Measurements from ENCODE around the gene NEDD9.
A peak's percentile ranks its signal among the peaks of the same experiment; 100 is the strongest.

NEDD9 gene

GRCh38 chr6:11219400-11219834 lies 13.1 kb downstream of the NEDD9 start:
- DNase-seq (ENCODE audit: insufficient read length, low spot score) (no peak), FAIRE-seq (no peak)

DNA sequence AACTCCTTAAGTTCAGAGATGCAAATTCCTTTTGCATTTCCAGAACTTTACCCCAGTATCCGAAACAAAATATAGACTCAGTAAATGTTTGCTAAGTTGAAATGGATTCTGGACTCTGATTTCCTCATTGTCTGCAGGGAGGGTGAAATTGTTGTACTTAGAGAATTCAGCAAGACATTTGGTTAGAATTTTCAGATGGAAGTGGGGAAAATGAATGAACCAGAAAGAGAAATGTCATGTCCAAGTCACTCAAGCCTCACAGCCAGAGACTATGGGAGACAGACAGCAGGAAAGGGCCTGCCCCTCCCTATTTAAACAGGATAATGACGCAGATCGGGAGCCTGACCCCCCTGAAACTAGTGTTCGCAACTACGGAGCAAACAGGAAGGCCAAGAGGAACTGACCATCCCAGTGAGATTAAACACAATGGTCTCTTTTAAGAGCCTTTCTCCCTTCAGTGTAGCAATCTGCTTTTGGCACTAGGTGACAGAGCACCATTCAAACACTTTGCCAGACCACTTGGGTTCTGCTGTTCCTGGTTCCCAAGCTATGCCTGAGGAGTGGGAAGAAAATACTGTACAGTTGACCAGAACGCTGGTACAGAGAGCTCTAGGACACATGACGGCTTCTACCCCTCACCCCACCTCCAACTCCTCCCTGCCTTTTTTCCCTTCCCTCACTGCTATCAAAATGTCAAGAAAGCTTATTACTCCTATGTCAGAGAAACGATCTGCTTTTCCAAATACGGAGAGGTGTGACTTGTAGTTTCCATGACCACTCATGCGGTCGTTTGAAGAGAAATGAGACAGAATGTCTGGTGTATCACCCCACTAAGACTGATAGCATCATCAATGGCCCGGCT lies 13.7 kb downstream of the NEDD9 start:
- DNase-seq (ENCODE audit: insufficient read length, low spot score), result no peak
- no peak for FAIRE-seq

DNA sequence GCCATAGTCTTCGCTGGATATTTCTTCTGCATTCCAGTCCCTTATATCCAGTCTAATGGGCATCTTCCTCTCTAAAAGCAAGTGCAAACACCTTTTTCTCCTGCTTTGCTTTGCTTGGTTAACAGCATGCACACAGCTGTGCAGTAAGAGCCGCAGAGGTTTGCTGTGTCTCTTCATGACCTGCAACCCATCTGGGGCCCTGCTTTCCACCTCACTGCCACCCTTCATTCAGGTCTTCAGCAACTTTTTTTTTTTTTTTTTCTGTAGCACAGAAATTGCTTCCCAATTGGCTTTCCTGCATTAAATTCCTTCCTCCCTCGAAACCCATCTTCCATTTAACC lies 14.4 kb downstream of the NEDD9 start:
- DNase-seq (ENCODE audit: insufficient read length, low spot score), result no peak
- no peak for FAIRE-seq

DNA sequence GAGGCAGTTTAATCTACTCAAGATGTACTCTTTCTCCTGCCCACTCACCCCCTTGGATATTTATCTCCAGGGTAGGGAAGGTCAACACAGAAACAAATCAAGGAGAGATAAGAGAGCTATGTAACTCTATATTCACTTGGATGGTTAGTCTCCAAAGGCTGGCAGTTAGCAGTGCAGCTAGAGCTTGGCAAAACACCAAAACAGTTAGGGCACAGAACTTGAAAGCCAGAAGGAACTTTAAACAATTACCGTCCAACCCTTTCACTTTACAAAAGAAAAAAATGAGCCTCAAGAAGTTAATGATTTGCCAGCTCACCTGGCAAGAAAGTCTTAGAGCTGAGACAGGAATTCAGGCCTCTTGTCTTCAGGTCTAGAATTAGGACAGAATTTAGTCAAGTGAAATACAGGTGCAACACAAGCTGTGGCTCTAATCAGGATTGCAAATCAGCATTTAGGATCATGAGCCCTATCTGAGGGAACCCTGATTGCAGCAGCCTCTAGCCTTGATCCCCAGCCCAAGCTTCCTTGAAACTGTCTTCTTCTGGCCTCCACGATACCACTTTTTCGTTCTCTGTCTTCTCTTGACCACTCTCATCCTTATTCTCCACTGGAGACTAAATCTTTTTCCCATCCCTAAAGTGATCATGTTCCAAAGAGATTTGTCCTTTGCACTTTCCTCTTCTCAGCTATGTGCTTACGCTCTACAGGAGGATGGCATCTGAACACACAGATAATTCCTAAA lies 14.9 kb downstream of the NEDD9 start:
- FAIRE-seq (peak; percentile 91), DNase-seq (ENCODE audit: insufficient read length, low spot score) (peak; percentile 40)

- FAIRE-seq (no peak), DNase-seq (ENCODE audit: insufficient read length, low spot score) (no peak)
Observed at GRCh38 chr6:11215773-11216172, 16.7 kb downstream of the NEDD9 start.

DNA sequence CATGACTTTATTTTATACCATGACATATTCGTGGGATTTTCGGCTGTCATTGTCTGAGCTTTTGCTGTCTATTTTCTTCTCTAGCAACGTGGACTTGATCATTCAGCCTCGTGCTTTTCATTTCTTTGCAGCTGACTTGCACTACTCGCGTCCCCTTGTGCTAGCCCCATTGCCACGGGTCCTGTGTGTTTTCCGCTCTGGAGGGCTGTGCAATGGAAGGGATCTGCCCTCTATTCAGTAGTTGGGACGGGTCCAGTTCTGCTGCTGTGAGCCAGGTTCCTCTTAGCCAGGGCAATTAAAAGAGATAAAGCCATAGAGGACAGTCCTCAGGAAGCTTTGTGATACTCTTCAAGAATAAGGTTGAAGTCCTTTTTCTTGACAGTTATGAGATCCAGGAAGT lies 17.6 kb downstream of the NEDD9 start:
- FAIRE-seq (no peak), DNase-seq (ENCODE audit: insufficient read length, low spot score) (no peak)

- FAIRE-seq (no peak), DNase-seq (ENCODE audit: insufficient read length, low spot score) (no peak)
Observed at GRCh38 chr6:11214084-11214833, 18.2 kb downstream of the NEDD9 start.

DNA sequence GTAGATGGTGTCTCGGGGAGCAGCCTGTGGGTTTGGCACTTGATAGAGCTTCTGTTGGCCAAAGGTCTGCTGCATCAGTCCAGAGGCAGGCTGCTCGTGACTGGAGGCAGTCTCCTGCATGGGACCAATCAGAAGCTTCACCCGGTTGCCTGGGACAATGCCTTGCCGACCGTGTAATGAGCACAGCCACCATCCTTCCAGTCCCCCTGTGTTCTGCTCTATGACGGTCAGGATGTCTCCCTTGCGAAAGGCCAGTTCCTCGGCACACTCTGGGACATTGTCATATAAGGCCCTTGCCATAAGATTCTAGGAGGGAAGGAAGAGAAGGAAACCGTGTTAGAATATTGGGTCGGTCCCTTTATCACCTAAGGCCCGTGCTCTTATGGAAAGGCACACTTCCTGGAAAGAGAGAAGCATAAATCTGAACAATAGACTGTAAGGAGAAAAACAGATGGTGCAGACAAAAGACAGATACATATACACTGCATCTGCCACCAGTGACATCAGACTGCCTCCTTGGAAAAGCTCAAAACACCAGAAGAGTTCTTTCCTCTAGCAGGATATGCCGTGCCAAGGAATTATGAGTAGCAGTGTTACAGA lies 18.9 kb downstream of the NEDD9 start:
- DNase-seq (ENCODE audit: insufficient read length, low spot score) (no peak), FAIRE-seq (no peak)

DNA sequence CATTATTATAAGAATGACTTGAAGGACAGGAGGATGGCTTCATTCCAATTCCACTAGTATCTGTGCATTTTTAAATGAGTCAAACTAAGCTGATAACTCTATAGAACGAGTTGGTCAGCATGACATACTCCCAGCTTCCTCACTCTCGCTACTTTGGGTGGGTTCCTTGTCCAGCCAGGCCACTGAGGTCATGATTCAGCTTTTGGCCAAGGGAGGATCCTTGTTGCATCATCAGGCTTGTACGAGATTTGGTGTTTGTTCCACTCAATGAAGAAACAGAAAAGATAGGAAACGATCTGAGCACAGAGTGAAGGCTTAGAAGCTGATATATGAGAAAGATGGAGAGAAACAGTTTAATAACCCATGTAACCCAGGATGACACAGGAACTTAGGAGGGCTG lies 19.8 kb downstream of the NEDD9 start:
- no peak for DNase-seq (ENCODE audit: insufficient read length, low spot score)
- FAIRE-seq, result no peak

- no peak for FAIRE-seq
Observed at GRCh38 chr6:11211254-11211653, 21.2 kb downstream of the NEDD9 start.

GRCh38 chr6:11210386-11211138 lies 21.9 kb downstream of the NEDD9 start:
- DNase-seq (ENCODE audit: insufficient read length, low spot score) (no peak), FAIRE-seq (no peak)

More at GRCh38 chr6:11211254-11211653, 21.2 kb downstream of the NEDD9 start:
- DNase-seq (ENCODE audit: insufficient read length, low spot score), result no peak

- no peak for FAIRE-seq
- no peak for DNase-seq (ENCODE audit: insufficient read length, low spot score)
Observed at GRCh38 chr6:11209906-11210305, 22.6 kb downstream of the NEDD9 start.

- no peak for FAIRE-seq
- no peak for DNase-seq (ENCODE audit: insufficient read length, low spot score)
Observed at GRCh38 chr6:11209369-11209768, 23.1 kb downstream of the NEDD9 start.

- no peak for FAIRE-seq
Observed at GRCh38 chr6:11208854-11209253, 23.6 kb downstream of the NEDD9 start.

DNA sequence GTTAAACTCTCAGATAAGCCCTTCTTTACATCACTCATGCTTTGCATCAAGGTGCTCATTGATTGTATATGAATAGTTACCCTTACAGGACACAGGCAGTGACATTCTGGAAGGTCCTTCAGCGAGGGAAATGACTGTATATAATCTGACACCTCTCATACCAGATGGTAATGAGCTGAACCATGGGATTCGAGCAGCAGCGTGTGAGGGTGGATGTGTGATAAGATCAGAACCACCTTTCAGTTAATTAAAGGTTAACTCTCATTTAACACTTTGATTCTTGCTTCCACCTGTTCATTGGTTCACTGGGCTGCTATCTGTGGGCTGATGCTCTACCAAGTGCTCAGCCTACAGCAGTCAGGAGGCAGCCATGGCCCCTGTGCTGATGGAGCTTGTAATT lies 24.2 kb downstream of the NEDD9 start:
- FAIRE-seq (no peak), DNase-seq (ENCODE audit: insufficient read length, low spot score) (no peak)

More at GRCh38 chr6:11208854-11209253, 23.6 kb downstream of the NEDD9 start:
- DNase-seq (ENCODE audit: insufficient read length, low spot score), result no peak

DNA sequence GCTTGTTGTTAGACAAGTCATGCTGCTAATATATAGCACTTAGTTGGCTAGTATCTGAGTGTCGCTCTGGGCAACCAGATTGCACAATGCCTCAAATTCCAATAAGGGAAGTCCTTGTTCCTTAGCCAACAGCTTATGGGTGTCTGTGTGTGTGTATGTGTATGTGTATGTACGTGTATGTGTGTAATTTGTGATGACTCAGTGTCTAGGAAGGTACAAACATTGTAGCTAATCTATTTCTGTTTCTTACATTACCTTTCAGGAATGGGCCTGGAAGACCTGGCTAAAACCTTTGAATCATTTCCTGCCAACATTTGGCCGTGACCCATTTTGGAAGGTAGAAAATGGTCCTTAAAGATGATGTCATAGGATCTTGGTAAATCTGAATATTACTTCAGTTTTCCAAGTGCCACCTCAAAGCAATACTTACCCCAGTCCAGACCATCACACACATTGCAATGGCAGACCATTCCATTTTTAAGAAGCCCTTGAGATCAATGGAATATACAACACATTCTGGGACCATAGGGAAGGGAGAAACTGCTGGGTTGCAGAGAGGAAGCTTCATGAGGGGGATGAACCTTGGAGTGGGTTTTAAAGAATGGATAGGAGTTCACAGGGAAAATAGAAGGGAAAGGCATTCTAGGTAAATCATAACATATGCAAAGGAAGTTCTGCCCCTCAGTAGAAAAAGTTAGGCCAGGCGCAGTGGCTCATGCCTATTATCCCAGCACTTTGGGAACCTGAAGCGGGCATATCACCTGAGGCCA lies 25.1 kb downstream of the NEDD9 start:
- FAIRE-seq, result peak; percentile 11
- DNase-seq (ENCODE audit: insufficient read length, low spot score), result no peak

DNA sequence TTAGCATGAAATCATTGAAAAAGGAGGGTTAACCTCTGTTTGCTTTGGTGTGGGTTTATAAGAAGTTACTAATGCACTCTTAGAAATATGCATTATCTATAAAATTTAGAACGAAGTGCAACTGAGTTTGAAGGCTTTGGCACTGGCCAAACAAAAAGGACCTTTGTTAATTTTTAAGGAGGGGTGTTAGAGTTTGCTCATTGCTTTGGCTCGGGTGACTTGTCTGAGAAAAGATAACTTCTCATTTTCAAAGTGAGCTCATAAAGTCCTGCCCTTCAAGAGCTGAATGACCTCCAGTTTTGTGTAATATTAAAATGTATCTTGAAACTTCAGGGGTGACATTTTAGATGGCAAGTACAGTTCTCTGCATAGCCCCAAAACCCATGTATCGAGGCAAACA lies 25.9 kb downstream of the NEDD9 start:
- DNase-seq (ENCODE audit: insufficient read length, low spot score), result no peak
- no peak for FAIRE-seq

DNA sequence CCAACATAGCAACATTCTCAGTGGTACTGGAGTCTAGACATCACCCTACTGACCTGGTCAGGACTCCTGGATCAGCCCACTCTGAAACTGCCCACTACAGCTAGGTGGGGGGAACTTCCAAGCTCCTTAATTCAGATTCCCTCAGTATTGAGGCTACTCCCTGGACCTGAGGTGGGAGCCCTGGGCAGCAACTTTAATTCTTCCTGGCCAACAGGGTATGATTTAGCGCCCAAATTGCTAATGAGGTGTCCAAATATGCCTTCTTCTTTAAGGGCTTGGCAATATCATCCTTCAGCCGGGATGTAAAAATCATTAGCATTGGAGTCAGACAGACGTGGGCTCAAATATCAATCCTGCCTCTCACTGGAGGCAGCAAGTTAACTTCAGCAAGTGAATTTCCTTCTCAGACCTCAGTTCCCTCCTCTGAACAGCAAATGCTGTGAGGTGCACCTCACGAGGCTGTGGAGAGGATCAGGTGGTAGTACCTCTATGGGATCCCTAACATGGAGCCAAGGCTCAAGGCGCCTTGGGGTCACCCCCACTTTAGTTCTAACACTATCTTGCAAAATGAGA lies 27.6 kb downstream of the NEDD9 start:
- FAIRE-seq (no peak), DNase-seq (ENCODE audit: insufficient read length, low spot score) (no peak)

GRCh38 chr6:11204005-11204399 lies 28.5 kb downstream of the NEDD9 start:
- no peak for FAIRE-seq
- DNase-seq (ENCODE audit: insufficient read length, low spot score), result no peak

Data from GM19239 (cell line).